GM18907 (cell line): ENCODE measurements around the gene SGF29.
"Not testable (repeated sequence)": the region's sequence is repeated elsewhere in the genome, so short reads cannot be mapped to it uniquely, and the experiment has no call there.

Experiments used
- ATAC-seq: cut with Tn5 transposase; IDR thresholded peaks from one replicate; pipeline ENCODE4 v1.9.1; 2021; ENCODE audit warnings: mild to moderate bottlenecking, moderate library complexity; ENCODE audit not compliant: unreplicated experiment

The SGF29 gene

GRCh38 chr16:28553776-28554633 lies at the start of gene SGF29:
TSS of gene SGF29 (plus strand) at chr16:28553920. CDS start at chr16:28581070, 27,150 bp downstream.
- peak; percentile 71 for ATAC-seq

- ATAC-seq = no peak
These were observed 48.9 kb upstream of the SGF29 start for GRCh38 chr16:28504707-28505404.

- no peak for ATAC-seq
These were observed 48.1 kb upstream of the SGF29 start for GRCh38 chr16:28505489-28506137.

GRCh38 chr16:28511031-28511430 lies 42.7 kb upstream of the SGF29 start:
- no peak for ATAC-seq

GRCh38 chr16:28511801-28512789 lies 41.6 kb upstream of the SGF29 start:
- no peak for ATAC-seq

GRCh38 chr16:28513484-28514181 lies 40.1 kb upstream of the SGF29 start:
- no peak for ATAC-seq

GRCh38 chr16:28514246-28514645 lies 39.5 kb upstream of the SGF29 start:
- no peak for ATAC-seq

- ATAC-seq = no peak
These were observed 33.0 kb upstream of the SGF29 start for GRCh38 chr16:28520672-28521071.

- ATAC-seq = no peak
These were observed 32.3 kb upstream of the SGF29 start for GRCh38 chr16:28521436-28521835.

- no peak for ATAC-seq
These were observed 30.9 kb upstream of the SGF29 start for GRCh38 chr16:28522792-28523191.

GRCh38 chr16:28524681-28525171 lies 29.0 kb upstream of the SGF29 start:
- no peak for ATAC-seq

- ATAC-seq = no peak
These were observed 27.3 kb upstream of the SGF29 start for GRCh38 chr16:28526201-28527099.

- not testable (repeated sequence) for ATAC-seq
These were observed 26.5 kb upstream of the SGF29 start for GRCh38 chr16:28527100-28527785.

- no peak for ATAC-seq
These were observed 25.7 kb upstream of the SGF29 start for GRCh38 chr16:28527985-28528384.

GRCh38 chr16:28528463-28528867 lies 25.3 kb upstream of the SGF29 start:
- ATAC-seq = no peak

- no peak for ATAC-seq
These were observed 24.6 kb upstream of the SGF29 start for GRCh38 chr16:28529124-28529523.

- no peak for ATAC-seq
These were observed 21.7 kb upstream of the SGF29 start for GRCh38 chr16:28531777-28532744.
